GM12878 (cell line): ENCODE data around the gene RHPN2. TPM values are rescaled to one million over a fixed set of nuclear protein-coding genes. Genes with fewer than 3 reads are reported as not detected.

Source experiments
- ATAC-seq: fragments of 200-7000 bp; cut with Tn5 transposase; 3 replicates; pipeline ENCODE4 v1.9.1; 2020; ENCODE audit warnings: mild to moderate bottlenecking, moderate library complexity
- BruUV-seq: library from RNA; stranded (reverse); fragments of 400-500 nt; replicated peaks from 2 replicates; lab custom pipeline; 2021; lab: Mats Ljungman, UMichigan
- CTCF ChIA-PET: fragments of 300-600 bp; sonication (Branson Sonifier 250); formaldehyde crosslinking; extraction: SDS; loops from one replicate; lab custom pipeline; 2021; ENCODE audit warnings: inconsistent platforms; lab: Yijun Ruan, JAX
- POLR2A ChIA-PET: fragments of 350-600 bp; formaldehyde crosslinking; extraction: SDS; loops from one replicate; lab custom pipeline; 2021; ENCODE audit warnings: inconsistent platforms; lab: Charles Lee
- RAD21 ChIA-PET: fragments of 300-600 bp; sonication (Branson Sonifier 250); formaldehyde crosslinking; loops from one replicate; lab custom pipeline; 2023; ENCODE audit warnings: antibody characterized with exemption; ENCODE audit not compliant: unreplicated experiment; lab: Charles Lee
- SMC1A ChIA-PET: fragments of 300-600 bp; sonication (Branson Sonifier 250); formaldehyde crosslinking; loops from one replicate; lab custom pipeline; 2023; ENCODE audit not compliant: unreplicated experiment, uncharacterized antibody; lab: Charles Lee
- DNase-seq: peaks from one replicate; pipeline ENCODE4 v3.0.0-alpha.2; 2011; ENCODE audit warnings: low read depth, low spot score
- FAIRE-seq: peaks from 3 replicates; lab custom pipeline; 2011; peaks lifted over from hg19 to GRCh38; lab: Jason Lieb, UNC
- H2AFZ ChIP-seq: 2 replicates; pipeline ENCODE4 v1.6.0; 2011; ENCODE audit warnings: low read depth, low read length, control low read depth; ENCODE audit not compliant: control insufficient read depth
- H3K27ac ChIP-seq: 2 replicates; pipeline ENCODE4 v1.5.1; 2011; ENCODE audit warnings: control low read depth; ENCODE audit not compliant: control insufficient read depth, insufficient read depth
- H3K27me3 ChIP-seq, 2 experiments: replicated peaks in 1 of 2; 2 replicates each; pipeline versions ENCODE4 v1.6.0 to v1.6.1; 2011; ENCODE audit warnings: low read length in 1 of 2; ENCODE audit not compliant: control insufficient read depth in 2 of 2, insufficient read depth in 2 of 2
- H3K36me3 ChIP-seq, 2 experiments: 2 replicates each; pipeline ENCODE4 v1.5.1; 2011; ENCODE audit warnings: low read length in 1 of 2; ENCODE audit not compliant: control insufficient read depth in 2 of 2, insufficient read depth in 2 of 2
- H3K4me1 ChIP-seq: 2 replicates; pipeline ENCODE4 v1.6.1; 2011; ENCODE audit warnings: mild to moderate bottlenecking, low read length, moderate library complexity, mixed read lengths; ENCODE audit not compliant: control insufficient read depth, insufficient read depth
- H3K4me2 ChIP-seq: 2 replicates; pipeline ENCODE4 v1.6.0; 2011; ENCODE audit warnings: control low read depth; ENCODE audit not compliant: control insufficient read depth, insufficient read depth
- H3K4me3 ChIP-seq: fragments of 200-600 bp; sonication (generic); 2 replicates; pipeline ENCODE4 v1.5.1; 2016
- H3K79me2 ChIP-seq: 2 replicates; pipeline ENCODE4 v1.6.0; 2011; ENCODE audit warnings: low read length; ENCODE audit not compliant: control insufficient read depth, insufficient read depth
- H3K9ac ChIP-seq: 2 replicates; pipeline ENCODE4 v1.8.0; 2011; ENCODE audit warnings: low read length, control low read depth, mixed read lengths; ENCODE audit not compliant: control insufficient read depth, insufficient read depth
- H3K9me3 ChIP-seq: replicated peaks from 3 replicates; pipeline ENCODE4 v1.5.1; 2011; ENCODE audit warnings: mild to moderate bottlenecking, low read length; ENCODE audit not compliant: control insufficient read depth, insufficient read depth
- H4K20me1 ChIP-seq: 2 replicates; pipeline ENCODE4 v1.6.0; 2011; ENCODE audit not compliant: control insufficient read depth, insufficient read depth
- E2F4 ChIP-seq: IDR thresholded peaks from 2 replicates; pipeline ENCODE4 v1.6.1; 2012; ENCODE audit warnings: low read depth, low read length, improper control_type of control experiment
- EED ChIP-seq: sonication (generic); IDR thresholded peaks from 2 replicates; pipeline ENCODE4 v1.6.1; 2016; ENCODE audit warnings: antibody characterized with exemption, low read depth
- KAT2A ChIP-seq: conservative IDR thresholded peaks from 2 replicates; pipeline ENCODE4 v1.6.1; 2011; ENCODE audit warnings: low read depth, low read length; ENCODE audit not compliant: control insufficient read depth
- NFIC ChIP-seq: IDR thresholded peaks from 2 replicates; pipeline ENCODE4 v1.6.1; 2012; ENCODE audit warnings: low read depth, mild to moderate bottlenecking, inconsistent platforms, low read length, moderate library complexity
- SKIL ChIP-seq: fragments of 450-650 bp; IDR thresholded peaks from 2 replicates; pipeline ENCODE4 v1.6.1; 2017; ENCODE audit warnings: mild to moderate bottlenecking, low read depth, inconsistent platforms; ENCODE audit not compliant: poor library complexity, severe bottlenecking
- SPI1 ChIP-seq: IDR thresholded peaks from 2 replicates; pipeline ENCODE4 v1.6.1; 2011; ENCODE audit warnings: low read depth, mild to moderate bottlenecking, low read length, moderate library complexity, borderline replicate concordance; ENCODE audit not compliant: insufficient read depth
- WRNIP1 ChIP-seq: IDR thresholded peaks from 2 replicates; pipeline ENCODE4 v1.6.1; 2011; ENCODE audit warnings: low read depth, low read length, improper control_type of control experiment, borderline replicate concordance
- ZBTB33 ChIP-seq: fragments of 450-650 bp; IDR thresholded peaks from 2 replicates; pipeline ENCODE4 v1.6.1; 2017; ENCODE audit warnings: mild to moderate bottlenecking
- ZNF24 ChIP-seq: fragments of 450-650 bp; IDR thresholded peaks from 2 replicates; pipeline ENCODE4 v1.6.1; 2017; ENCODE audit warnings: antibody characterized with exemption, mild to moderate bottlenecking
- WGBS: methylation state at CpG from one replicate; pipeline ENCODE4 v1.1.6; 2016; ENCODE audit warnings: low lambda C conversion rate; ENCODE audit not compliant: insufficient replicate concordance, insufficient coverage; ENCODE audit errors: missing lambda C conversion rate; 5-methylcytosine and 5-hydroxymethylcytosine counted together
- in situ Hi-C: fragments of 300-500 bp; cut with MboI; formaldehyde crosslinking; loops from 9 replicates; pipeline ENCODE4 v1.14.3; 2018; ENCODE audit warnings: mixed read lengths
- intact Hi-C: fragments of 100-400 bp; cut with micrococcal nuclease; formaldehyde crosslinking; loops from one replicate; pipeline ENCODE4 v1.14.2; 2022; ENCODE audit not compliant: unreplicated experiment
- polyA plus RNA-seq, 11 experiments: library from polyadenylated mRNA; depleted of rRNA in 4 of 11; unstranded in 6 of 11; stranded (reverse) in 5 of 11; fragments of >200 nt; fragmentation: Nextera tagmentation in 4 of 11; fragmentation: Illumina TruSeq in 1 of 11; extraction: Ambion mirVana in 4 of 11; extraction: Trizol in 1 of 11; gene quantifications; 1 replicate in 1 of 11; 2 replicates in 10 of 11; pipeline versions ENCODE4 v1.2.1 to v1.2.3, GENCODE V29; 2011 to 2016; ENCODE audit warnings: inconsistent platforms in 2 of 11, missing spikeins in 2 of 11, low read depth in 1 of 11
- total RNA-seq, 4 experiments: library from RNA; depleted of rRNA in 3 of 4; stranded (reverse); fragments of >200 nt in 3 of 4; fragmentation: Illumina TruSeq in 1 of 4; extraction: Trizol in 1 of 4; gene quantifications; 2 replicates each; pipeline versions ENCODE4 v1.2.1 to v1.2.3, GENCODE V29; 2013 to 2021

RHPN2 gene
- total and polyA plus RNA-seq, 10 of the 15 experiments (the other 5 are each of a cell fraction or from before 2014, with no cell fraction given) = 0.71 to 7.4 (median 3.7) TPM

GRCh38 chr19:33094436-33095067, 29.9 kb upstream of the RHPN2 start:
- H3K9me3 ChIP-seq = no peaks in the 10 kb centered on the region
- no peak for TF ChIP-seq ZBTB33
- in situ Hi-C loops (no loop called here), intact Hi-C loops (no loop called here)
- H3K27ac ChIP-seq = no peak overlapping the region
- no peak overlapping the region for H2AFZ ChIP-seq
- FAIRE-seq = no peak
- no peak overlapping the region for H3K9ac ChIP-seq
- H3K79me2 ChIP-seq = no peaks in the 10 kb centered on the region
- no peaks in the 10 kb centered on the region for H3K27me3 ChIP-seq
- DNase-seq = no peak
- no peak for ATAC-seq
- peaks cover 6 to 25% of the 10 kb centered on the region in 2 experiments; a peak in 3 of 4 replicates for H3K36me3 ChIP-seq
- 82% methylated on average over 6 of the region's 6 CpGs for WGBS
- H3K4me3 ChIP-seq = no peak overlapping the region
- CTCF ChIA-PET = no interaction called here
- no TSS peak for BruUV-seq
- RAD21 ChIA-PET = no interaction called here
- no peak overlapping the region for H3K4me2 ChIP-seq
- SMC1A ChIA-PET = no interaction called here
- POLR2A ChIA-PET = no interaction called here
- no peaks in the 10 kb centered on the region for H4K20me1 ChIP-seq
- no peaks in the 10 kb centered on the region for H3K4me1 ChIP-seq

- no peaks in the 10 kb centered on the region for H3K9me3 ChIP-seq
- no peak overlapping the region for H3K4me3 ChIP-seq
- SMC1A ChIA-PET = no interaction called here
- no peak overlapping the region for H2AFZ ChIP-seq
- no TSS peak for BruUV-seq
- CTCF ChIA-PET = no interaction called here
- no peak for ATAC-seq
- H4K20me1 ChIP-seq = no peaks in the 10 kb centered on the region
- intact Hi-C loops = no loop called here
- FAIRE-seq = no peak
- no peak overlapping the region for H3K4me2 ChIP-seq
- no peaks in the 10 kb centered on the region for H3K79me2 ChIP-seq
- H3K9ac ChIP-seq = no peak overlapping the region
- POLR2A ChIA-PET = no interaction called here
- in situ Hi-C loops = no loop called here
- no peaks in the 10 kb centered on the region for H3K4me1 ChIP-seq
- 92% methylated on average over 11 of the region's 11 CpGs for WGBS
- peaks cover 6 to 22% of the 10 kb centered on the region in 2 experiments; a peak in 3 of 4 replicates for H3K36me3 ChIP-seq
- RAD21 ChIA-PET = no interaction called here
- no peaks in the 10 kb centered on the region for H3K27me3 ChIP-seq
- H3K27ac ChIP-seq = no peak overlapping the region
- no peak for DNase-seq
- TF ChIP-seq E2F4 (no peak), NFIC (no peak), SPI1 (no peak), KAT2A (no peak), ZNF24 (no peak), SKIL (no peak), EED (no peak), WRNIP1 (no peak)
These were observed 28.9 kb upstream of the RHPN2 start for GRCh38 chr19:33093420-33094210.
